Measurements from ENCODE around the gene DAB2IP. TPM values are rescaled to one million over a fixed set of nuclear protein-coding genes. Genes with fewer than 3 reads are reported as not detected.

The DAB2IP gene
- total and polyA plus RNA-seq, 8 donors: 17.5 to 303 (median 45.6) TPM

DNA sequence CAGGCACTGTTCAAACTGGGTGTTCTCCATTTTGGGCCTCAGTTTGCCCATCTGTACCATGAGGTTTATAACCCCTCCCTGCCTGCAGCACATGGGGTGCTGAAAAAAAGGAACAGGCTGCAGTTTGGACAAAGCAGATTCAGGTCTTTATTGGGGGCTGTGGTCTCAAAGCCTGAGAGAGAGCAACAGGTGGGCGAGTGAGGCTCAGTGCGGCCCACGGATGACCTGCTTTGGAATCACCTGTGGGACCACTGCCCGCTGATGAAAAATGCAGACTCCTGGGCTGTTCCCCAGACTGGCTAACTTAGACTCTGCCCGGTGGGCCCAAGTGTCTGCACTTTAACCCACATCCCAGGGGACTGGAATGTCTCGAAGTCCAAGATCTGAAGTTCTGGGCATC is 11.8 kb upstream of the DAB2IP start:
- WGBS, 5 donors: 88 to 93% (median 91%) methylated on average over 6 of the region's 6 CpGs
- Histone ChIP-seq H3K4me3 (no peak overlapping the region), H3K4me1 (peaks cover 19 to 60% (median 33%) of the 10 kb centered on the region in 4 donors), H3K9me3 (no peaks in the 10 kb centered on the region), H3K27me3 (no peaks in the 10 kb centered on the region), H3K27ac (peak overlapping the region in 1 of 5 donors; percentile 67), H3K36me3 (no peaks in the 10 kb centered on the region)
- TF ChIP-seq POLR2A (IDR thresholded peaks at IDR 0.05): no peak
- no peak for TF ChIP-seq EP300 (IDR thresholded peaks at IDR 0.05)
- TF ChIP-seq POLR2AphosphoS5 (IDR thresholded peaks at IDR 0.05): no peak
- TF ChIP-seq, protein P1, sequence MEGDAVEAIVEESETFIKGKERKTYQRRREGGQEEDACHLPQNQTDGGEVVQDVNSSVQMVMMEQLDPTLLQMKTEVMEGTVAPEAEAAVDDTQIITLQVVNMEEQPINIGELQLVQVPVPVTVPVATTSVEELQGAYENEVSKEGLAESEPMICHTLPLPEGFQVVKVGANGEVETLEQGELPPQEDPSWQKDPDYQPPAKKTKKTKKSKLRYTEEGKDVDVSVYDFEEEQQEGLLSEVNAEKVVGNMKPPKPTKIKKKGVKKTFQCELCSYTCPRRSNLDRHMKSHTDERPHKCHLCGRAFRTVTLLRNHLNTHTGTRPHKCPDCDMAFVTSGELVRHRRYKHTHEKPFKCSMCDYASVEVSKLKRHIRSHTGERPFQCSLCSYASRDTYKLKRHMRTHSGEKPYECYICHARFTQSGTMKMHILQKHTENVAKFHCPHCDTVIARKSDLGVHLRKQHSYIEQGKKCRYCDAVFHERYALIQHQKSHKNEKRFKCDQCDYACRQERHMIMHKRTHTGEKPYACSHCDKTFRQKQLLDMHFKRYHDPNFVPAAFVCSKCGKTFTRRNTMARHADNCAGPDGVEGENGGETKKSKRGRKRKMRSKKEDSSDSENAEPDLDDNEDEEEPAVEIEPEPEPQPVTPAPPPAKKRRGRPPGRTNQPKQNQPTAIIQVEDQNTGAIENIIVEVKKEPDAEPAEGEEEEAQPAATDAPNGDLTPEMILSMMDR (IDR thresholded peaks at IDR 0.05): no peak
- intact Hi-C loops (cut with DNase I; ENCODE audit: low total_unique reads): loop anchor here (10.0 kb wide), 1 partner anchor 45 kb away; no protein-coding TSS in a partner anchor
- no peak for DNase-seq

DNA sequence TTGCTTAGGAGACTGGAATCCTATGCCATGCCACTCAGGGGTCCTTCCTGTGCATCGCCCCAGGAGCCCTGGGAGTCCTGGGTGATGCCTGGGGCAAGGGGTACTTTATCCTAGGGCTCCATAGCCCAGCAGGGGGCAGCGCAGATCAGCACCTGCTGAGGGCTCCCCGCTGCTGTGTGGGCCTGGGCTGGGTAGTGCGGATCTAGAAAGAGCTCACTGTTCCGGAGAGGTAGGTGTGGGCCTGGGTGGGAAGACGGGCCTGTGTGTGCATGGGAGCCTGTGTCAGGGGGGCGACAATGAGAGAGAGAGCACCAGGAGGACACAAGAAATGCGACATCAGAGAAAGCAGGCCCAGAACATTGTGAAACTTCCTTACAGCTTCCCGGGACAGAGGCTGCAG is 11.4 kb upstream of the DAB2IP start:
- H3K4me1 ChIP-seq: peaks cover 19 to 60% (median 32%) of the 10 kb centered on the region in 4 donors
- intact Hi-C loops (cut with DNase I; ENCODE audit: low total_unique reads): no loop called here

GRCh38 chr9:121640491-121641223 is 10.8 kb upstream of the DAB2IP start:
- Histone ChIP-seq H3K4me1 (peaks cover 19 to 60% (median 32%) of the 10 kb centered on the region in 4 donors), H3K36me3 (no peaks in the 10 kb centered on the region), H3K27me3 (no peaks in the 10 kb centered on the region), H3K9me3 (no peaks in the 10 kb centered on the region), H3K4me3 (no peak overlapping the region), H3K27ac (peak overlapping the region in 2 of 5 donors; percentile 47 to 67)
- TF ChIP-seq EP300 (IDR thresholded peaks at IDR 0.05): no peak
- TF ChIP-seq POLR2A (IDR thresholded peaks at IDR 0.05): no peak
- TF ChIP-seq, protein P1 (IDR thresholded peaks at IDR 0.05): no peak
- no peak for TF ChIP-seq POLR2AphosphoS5 (IDR thresholded peaks at IDR 0.05)
- 20 to 58% (median 52%) methylated on average over 2 of the region's 2 CpGs; no CpG with 5 or more reads in 1 of the 5 donors for WGBS, 5 donors
- peak in 1 of 2 donors; percentile 40 for DNase-seq
- intact Hi-C loops (cut with DNase I; ENCODE audit: low total_unique reads): no loop called here

More for the DNA sequence above, 11.4 kb upstream of the DAB2IP start:
- Histone ChIP-seq H3K27ac (peak overlapping the region in 2 of 5 donors; percentile 47 to 67), H3K36me3 (no peaks in the 10 kb centered on the region), H3K4me3 (no peak overlapping the region), H3K9me3 (no peaks in the 10 kb centered on the region), H3K27me3 (no peaks in the 10 kb centered on the region)
- no peak for TF ChIP-seq POLR2AphosphoS5 (IDR thresholded peaks at IDR 0.05)
- TF ChIP-seq, protein P1 (IDR thresholded peaks at IDR 0.05): peak in 5 of 7 experiments; percentile 44 to 74 (median 59)
- DNase-seq: peak; percentile 84 to 85
- 51 to 66% (median 54%) methylated on average over 9 of the region's 9 CpGs for WGBS, 5 donors

DNA sequence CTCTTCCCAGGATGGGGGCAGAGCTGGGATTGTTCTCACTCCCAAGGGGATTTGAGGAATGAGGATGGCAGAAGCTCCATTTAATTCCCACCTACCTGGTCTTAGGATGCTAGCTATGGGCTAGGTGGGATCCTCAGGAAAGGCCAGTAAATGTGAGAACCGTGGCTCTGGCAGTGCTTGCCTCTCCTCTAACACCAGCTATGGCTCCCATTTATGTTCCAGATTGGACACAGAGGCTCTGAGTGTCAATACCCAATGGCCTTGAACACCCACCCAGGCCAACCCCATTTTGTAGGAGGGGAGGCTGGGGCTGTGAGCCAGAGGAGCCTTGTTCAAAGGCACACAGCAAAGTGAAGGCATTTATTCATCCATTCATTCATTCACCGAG is 10.2 kb upstream of the DAB2IP start:
- TF ChIP-seq POLR2A (IDR thresholded peaks at IDR 0.05) (no peak), POLR2AphosphoS5 (IDR thresholded peaks at IDR 0.05) (no peak), EP300 (IDR thresholded peaks at IDR 0.05) (no peak)
- TF ChIP-seq, protein P1 (IDR thresholded peaks at IDR 0.05): no peak
- 78 to 91% (median 88%) methylated on average over 2 of the region's 2 CpGs for WGBS, 5 donors
- no peaks in the 10 kb centered on the region for H3K36me3 ChIP-seq
- H3K27ac ChIP-seq: peak overlapping the region in 2 of 5 donors; percentile 39 to 67
- H3K4me1 ChIP-seq: peaks cover 19 to 60% (median 30%) of the 10 kb centered on the region in 4 donors
- intact Hi-C loops (cut with DNase I; ENCODE audit: low total_unique reads): no loop called here
- no peak overlapping the region for H3K4me3 ChIP-seq
- H3K9me3 ChIP-seq: no peaks in the 10 kb centered on the region
- DNase-seq: no peak
- no peaks in the 10 kb centered on the region for H3K27me3 ChIP-seq

All from stomach (tissue), 9 donors.